ENCODE data around the gene NRXN3. TPM values are rescaled to one million over a fixed set of nuclear protein-coding genes. Genes with fewer than 3 reads are reported as not detected.

The NRXN3 gene
- total RNA-seq, 4 donors from 2014 or later: 0.04 to 0.16 TPM; not detected in 2

DNA sequence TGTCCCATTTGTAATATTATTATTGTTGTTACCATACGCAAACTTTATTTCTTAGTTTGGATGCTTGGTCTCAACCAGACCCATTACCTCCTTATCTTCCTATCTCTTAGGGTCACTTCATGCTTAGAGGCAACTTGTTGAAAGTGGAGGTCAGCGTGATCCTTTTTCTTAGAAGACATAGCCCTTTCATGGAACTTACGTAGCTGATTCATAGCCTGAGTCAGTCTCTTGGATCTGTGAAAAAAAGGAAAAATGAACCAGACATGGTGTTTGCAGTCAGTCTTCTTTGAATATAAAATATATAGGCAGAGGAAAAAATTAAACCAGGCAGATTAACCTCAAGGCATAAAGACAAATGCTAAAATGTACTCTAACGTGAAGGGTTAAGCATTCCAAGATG, 1427.4 kb downstream of the NRXN3 start:
- ATAC-seq: no peak
- DNase-seq: no peak
- Histone ChIP-seq H3K27me3 (no peaks in the 10 kb centered on the region), H3K9me3 (no peaks in the 10 kb centered on the region), H3K27ac (no peak overlapping the region), H3K4me3 (no peak overlapping the region), H3K36me3 (no peaks in the 10 kb centered on the region), H3K4me1 (no peaks in the 10 kb centered on the region)
- TF ChIP-seq, protein P1, sequence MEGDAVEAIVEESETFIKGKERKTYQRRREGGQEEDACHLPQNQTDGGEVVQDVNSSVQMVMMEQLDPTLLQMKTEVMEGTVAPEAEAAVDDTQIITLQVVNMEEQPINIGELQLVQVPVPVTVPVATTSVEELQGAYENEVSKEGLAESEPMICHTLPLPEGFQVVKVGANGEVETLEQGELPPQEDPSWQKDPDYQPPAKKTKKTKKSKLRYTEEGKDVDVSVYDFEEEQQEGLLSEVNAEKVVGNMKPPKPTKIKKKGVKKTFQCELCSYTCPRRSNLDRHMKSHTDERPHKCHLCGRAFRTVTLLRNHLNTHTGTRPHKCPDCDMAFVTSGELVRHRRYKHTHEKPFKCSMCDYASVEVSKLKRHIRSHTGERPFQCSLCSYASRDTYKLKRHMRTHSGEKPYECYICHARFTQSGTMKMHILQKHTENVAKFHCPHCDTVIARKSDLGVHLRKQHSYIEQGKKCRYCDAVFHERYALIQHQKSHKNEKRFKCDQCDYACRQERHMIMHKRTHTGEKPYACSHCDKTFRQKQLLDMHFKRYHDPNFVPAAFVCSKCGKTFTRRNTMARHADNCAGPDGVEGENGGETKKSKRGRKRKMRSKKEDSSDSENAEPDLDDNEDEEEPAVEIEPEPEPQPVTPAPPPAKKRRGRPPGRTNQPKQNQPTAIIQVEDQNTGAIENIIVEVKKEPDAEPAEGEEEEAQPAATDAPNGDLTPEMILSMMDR (IDR thresholded peaks at IDR 0.05 in 4 of 5, conservative IDR thresholded peaks at IDR 0.05 in 1 of 5): no peak
- TF ChIP-seq POLR2A (IDR thresholded peaks at IDR 0.05): no peak
- in situ Hi-C loops (cut with MboI; ENCODE audit: low sequenced_read_pairs in 4 of 4): no loop called here
- intact Hi-C loops (cut with DNase I; ENCODE audit: low total_unique reads): no loop called here

DNA sequence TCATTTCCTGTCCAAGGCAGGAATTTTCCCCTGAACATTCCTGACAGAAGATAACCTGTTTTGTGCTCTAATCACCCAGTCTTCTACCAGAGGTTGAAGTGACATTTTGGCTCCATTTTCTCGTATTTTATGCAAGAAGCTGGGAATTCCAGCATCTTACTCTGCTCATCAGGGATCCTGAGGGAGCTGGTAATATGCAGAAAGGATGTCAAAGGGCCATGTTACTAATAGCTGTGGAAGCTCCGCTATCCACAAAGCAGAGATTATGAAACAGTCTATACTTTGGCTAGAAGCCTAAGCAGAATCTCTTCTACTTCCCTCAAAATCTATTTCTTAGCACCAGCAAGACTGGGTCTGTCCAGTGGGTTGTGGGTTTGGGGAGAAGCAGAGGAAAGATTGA, 1428.2 kb downstream of the NRXN3 start:
- Histone ChIP-seq H3K4me3 (no peak overlapping the region), H3K9me3 (no peaks in the 10 kb centered on the region), H3K27me3 (no peaks in the 10 kb centered on the region), H3K4me1 (no peaks in the 10 kb centered on the region), H3K27ac (no peak overlapping the region), H3K36me3 (no peaks in the 10 kb centered on the region)
- ATAC-seq (no peak), DNase-seq (no peak)
- TF ChIP-seq, protein P1 (IDR thresholded peaks at IDR 0.05 in 4 of 5, conservative IDR thresholded peaks at IDR 0.05 in 1 of 5): no peak
- no peak for TF ChIP-seq POLR2A (IDR thresholded peaks at IDR 0.05)
- in situ Hi-C loops (cut with MboI; ENCODE audit: low sequenced_read_pairs in 4 of 4) (no loop called here), intact Hi-C loops (cut with DNase I; ENCODE audit: low total_unique reads) (no loop called here)

DNA sequence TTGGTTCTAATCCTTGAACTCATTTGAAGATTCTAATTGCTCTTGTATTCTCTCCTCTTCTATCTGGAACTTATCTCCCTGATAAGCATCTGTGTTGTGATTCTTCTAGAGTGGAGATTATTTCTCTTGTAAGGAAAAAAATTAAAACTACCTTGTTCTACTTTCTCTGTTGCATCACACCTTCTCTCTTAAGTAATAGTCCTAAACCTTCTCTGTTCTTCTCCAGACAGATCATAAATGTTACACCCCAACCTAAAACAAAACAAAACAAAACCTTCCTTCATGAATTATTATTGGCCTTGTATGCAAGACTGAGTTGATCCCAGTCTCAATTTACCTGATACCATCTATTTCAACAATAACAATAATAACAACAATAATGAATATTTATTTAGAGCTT, 1429.1 kb downstream of the NRXN3 start:
- Histone ChIP-seq H3K27ac (no peak overlapping the region), H3K4me1 (no peaks in the 10 kb centered on the region), H3K9me3 (no peaks in the 10 kb centered on the region), H3K36me3 (no peaks in the 10 kb centered on the region), H3K27me3 (no peaks in the 10 kb centered on the region), H3K4me3 (no peak overlapping the region)
- intact Hi-C loops (cut with DNase I; ENCODE audit: low total_unique reads): no loop called here
- DNase-seq (no peak), ATAC-seq (no peak)
- TF ChIP-seq POLR2A (IDR thresholded peaks at IDR 0.05): no peak
- TF ChIP-seq, protein P1 (IDR thresholded peaks at IDR 0.05 in 4 of 5, conservative IDR thresholded peaks at IDR 0.05 in 1 of 5): no peak
- in situ Hi-C loops (cut with MboI; ENCODE audit: low sequenced_read_pairs in 4 of 4): no loop called here

DNA sequence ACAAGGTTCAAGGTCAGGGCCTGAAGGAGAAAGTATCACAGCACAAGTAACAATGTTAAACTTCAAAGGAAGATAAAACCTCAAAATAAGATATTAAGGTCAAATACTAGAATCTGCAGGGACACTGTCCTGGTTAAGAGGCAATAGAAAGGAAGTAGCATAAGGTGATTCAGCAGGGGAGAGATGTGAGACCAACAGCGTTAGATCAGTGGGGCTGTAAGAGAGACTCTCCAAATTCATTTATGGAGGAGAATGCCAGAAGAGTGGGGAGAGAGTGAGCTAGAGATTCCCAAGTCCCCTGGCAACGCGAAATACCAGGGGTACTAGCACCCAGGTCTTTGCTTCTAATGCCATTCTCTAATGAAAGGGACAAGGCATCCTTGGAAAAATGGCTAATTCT, 1430.2 kb downstream of the NRXN3 start:
- Histone ChIP-seq H3K4me1 (no peaks in the 10 kb centered on the region), H3K36me3 (no peaks in the 10 kb centered on the region), H3K4me3 (no peak overlapping the region), H3K9me3 (no peaks in the 10 kb centered on the region), H3K27ac (no peak overlapping the region), H3K27me3 (no peaks in the 10 kb centered on the region)
- ATAC-seq (no peak), DNase-seq (no peak)
- TF ChIP-seq POLR2A (IDR thresholded peaks at IDR 0.05): no peak
- TF ChIP-seq, protein P1 (IDR thresholded peaks at IDR 0.05 in 4 of 5, conservative IDR thresholded peaks at IDR 0.05 in 1 of 5): no peak
- intact Hi-C loops (cut with DNase I; ENCODE audit: low total_unique reads) (no loop called here), in situ Hi-C loops (cut with MboI; ENCODE audit: low sequenced_read_pairs in 4 of 4) (no loop called here)

DNA sequence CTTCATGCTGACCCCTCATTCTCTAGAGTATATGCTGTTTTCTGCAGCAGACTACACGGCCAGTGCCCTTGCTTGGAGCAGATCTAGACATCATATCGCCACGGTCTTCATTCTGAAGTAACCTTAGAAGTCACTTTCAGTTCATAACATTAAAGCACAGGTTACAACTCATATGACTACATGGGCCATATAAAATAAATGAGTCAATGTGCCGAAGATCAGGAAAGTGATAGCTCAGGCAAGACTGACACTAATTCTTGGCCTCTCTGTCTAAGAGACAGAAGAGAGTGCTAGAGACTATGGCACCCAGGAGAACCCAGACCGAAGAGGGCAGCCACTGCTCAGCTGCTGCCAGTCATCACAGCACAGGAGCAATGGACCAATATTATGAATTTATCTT, 1431.4 kb downstream of the NRXN3 start:
- no peaks in the 10 kb centered on the region for H3K4me1 ChIP-seq
- no peak overlapping the region for H3K4me3 ChIP-seq
- DNase-seq: no peak
- H3K27me3 ChIP-seq: no peaks in the 10 kb centered on the region
- intact Hi-C loops (cut with DNase I; ENCODE audit: low total_unique reads) (no loop called here), in situ Hi-C loops (cut with MboI; ENCODE audit: low sequenced_read_pairs in 4 of 4) (no loop called here)
- TF ChIP-seq, protein P1 (IDR thresholded peaks at IDR 0.05 in 4 of 5, conservative IDR thresholded peaks at IDR 0.05 in 1 of 5): no peak
- no peak for TF ChIP-seq POLR2A (IDR thresholded peaks at IDR 0.05)
- no peak for ATAC-seq
- H3K27ac ChIP-seq: no peak overlapping the region
- H3K36me3 ChIP-seq: no peaks in the 10 kb centered on the region
- no peaks in the 10 kb centered on the region for H3K9me3 ChIP-seq
